GM23338 (cell line): Measurements from ENCODE around the gene MRM2. TPM values are rescaled to one million over a fixed set of nuclear protein-coding genes. Genes with fewer than 3 reads are reported as not detected.

ENCODE experiments used
- ATAC-seq: fragments of 200-7000 bp; cut with Tn5 transposase; 3 replicates; pipeline ENCODE4 v1.9.1; 2020
- DNase-seq: peaks from one replicate; pipeline ENCODE4 v3.0.0-alpha.2; 2015; ENCODE audit warnings: low spot score
- H2AFZ ChIP-seq: fragments of 200-600 bp; sonication (generic); 2 replicates; pipeline ENCODE4 v1.8.0; 2016; ENCODE audit warnings: antibody characterized with exemption, mild to moderate bottlenecking, moderate library complexity
- H3F3A ChIP-seq: fragments of 200-600 bp; sonication (generic); replicated peaks from 2 replicates; pipeline ENCODE4 v1.8.0; 2017; ENCODE audit warnings: antibody characterized with exemption, mixed run types, low read depth
- H3K27ac ChIP-seq: fragments of 200-600 bp; sonication (generic); 2 replicates; pipeline ENCODE4 v1.6.1; 2016; ENCODE audit warnings: low read depth
- H3K27me3 ChIP-seq: fragments of 200-600 bp; sonication (generic); 2 replicates; pipeline ENCODE4 v1.8.0; 2016; ENCODE audit warnings: mild to moderate bottlenecking, mixed run types, moderate library complexity; ENCODE audit not compliant: insufficient read depth
- H3K36me3 ChIP-seq: fragments of 200-600 bp; sonication (generic); 2 replicates; pipeline ENCODE4 v1.8.0; 2016; ENCODE audit warnings: mild to moderate bottlenecking; ENCODE audit not compliant: insufficient read depth
- H3K4me1 ChIP-seq: fragments of 200-600 bp; sonication (generic); 2 replicates; pipeline ENCODE4 v1.8.0; 2016; ENCODE audit warnings: mild to moderate bottlenecking, moderate library complexity; ENCODE audit not compliant: insufficient read depth
- H3K4me2 ChIP-seq: fragments of 200-600 bp; sonication (generic); 2 replicates; pipeline ENCODE4 v1.7.1; 2017; ENCODE audit warnings: mixed run types
- H3K4me3 ChIP-seq: fragments of 200-600 bp; sonication (generic); 2 replicates; pipeline ENCODE4 v1.6.1; 2016; ENCODE audit warnings: mixed run types
- H3K79me2 ChIP-seq: fragments of 200-600 bp; sonication (generic); replicated peaks from 2 replicates; pipeline ENCODE4 v1.8.0; 2017; ENCODE audit warnings: mild to moderate bottlenecking; ENCODE audit not compliant: insufficient read depth
- H3K9me2 ChIP-seq: fragments of 200-600 bp; sonication (generic); 2 replicates; pipeline ENCODE4 v1.8.0; 2017; ENCODE audit not compliant: insufficient read depth
- H4K20me1 ChIP-seq: fragments of 200-600 bp; sonication (generic); replicated peaks from 2 replicates; pipeline ENCODE4 v1.8.0; 2017; ENCODE audit warnings: mild to moderate bottlenecking; ENCODE audit not compliant: insufficient read depth
- H3K27ac Mint-ChIP-seq: 2 replicates; pipeline ENCODE4 v1.8.0; 2020; ENCODE audit warnings: inconsistent platforms, mild to moderate bottlenecking, moderate library complexity, mixed read lengths
- H3K27me3 Mint-ChIP-seq: 3 replicates; pipeline ENCODE4 v1.8.0; 2022; ENCODE audit warnings: low read depth, mild to moderate bottlenecking, moderate library complexity, mixed read lengths, inconsistent platforms; ENCODE audit not compliant: insufficient read depth, poor library complexity
- H3K36me3 Mint-ChIP-seq: 3 replicates; pipeline ENCODE4 v1.8.0; 2021; ENCODE audit warnings: low read depth, mild to moderate bottlenecking, inconsistent platforms, moderate library complexity, mixed read lengths
- H3K4me1 Mint-ChIP-seq: 3 replicates; pipeline ENCODE4 v1.8.0; 2020; ENCODE audit warnings: mild to moderate bottlenecking, inconsistent platforms, mixed read lengths
- H3K4me3 Mint-ChIP-seq: 3 replicates; pipeline ENCODE4 v1.8.0; 2021; ENCODE audit warnings: moderate library complexity, mild to moderate bottlenecking, inconsistent platforms, mixed read lengths
- H3K9me3 Mint-ChIP-seq: 3 replicates; pipeline ENCODE4 v1.8.0; 2020; ENCODE audit warnings: moderate library complexity, mild to moderate bottlenecking, inconsistent platforms, mixed read lengths
- CREB1 ChIP-seq: fragments of 250-450 bp; sonication (Bioruptor Pico); IDR thresholded peaks from 2 replicates; pipeline ENCODE4 v1.5.0; 2020; ENCODE audit warnings: low read depth, mild to moderate bottlenecking, moderate library complexity
- CTCF ChIP-seq, 2 experiments: fragments of 200-600 bp in 1 of 2; sonication (generic) in 1 of 2; conservative IDR thresholded peaks; 2 replicates each; pipeline versions ENCODE4 v1.5.1 to v1.6.1; 2016 to 2017; ENCODE audit warnings: antibody characterized with exemption in 2 of 2, low read depth in 2 of 2, mild to moderate bottlenecking in 2 of 2, moderate library complexity in 1 of 2
- ETS1 ChIP-seq: IDR thresholded peaks from 2 replicates; pipeline ENCODE4 v1.6.1; 2016; ENCODE audit warnings: antibody characterized with exemption
- EZH2 ChIP-seq: fragments of 200-600 bp; sonication (generic); IDR thresholded peaks from one replicate; pipeline ENCODE4 v1.8.0; 2017; ENCODE audit warnings: antibody characterized with exemption, mild to moderate bottlenecking, low read depth; ENCODE audit not compliant: unreplicated experiment
- EZH2phosphoT487 ChIP-seq: fragments of 200-600 bp; sonication (generic); IDR thresholded peaks from one replicate; pipeline ENCODE4 v1.8.1; 2018; ENCODE audit warnings: antibody characterized with exemption; ENCODE audit not compliant: unreplicated experiment
- JUNB ChIP-seq: IDR thresholded peaks from one replicate; pipeline ENCODE4 v1.6.1; 2016; ENCODE audit warnings: antibody characterized with exemption; ENCODE audit not compliant: unreplicated experiment
- NANOG ChIP-seq: IDR thresholded peaks from 2 replicates; pipeline ENCODE4 v1.6.1; 2016; ENCODE audit warnings: antibody characterized with exemption, borderline replicate concordance
- POLR2AphosphoS5 ChIP-seq: IDR thresholded peaks from 2 replicates; pipeline ENCODE4 v1.6.1; 2016; ENCODE audit warnings: antibody characterized with exemption, low read depth
- REST ChIP-seq: IDR thresholded peaks from one replicate; pipeline ENCODE4 v1.6.1; 2018; ENCODE audit warnings: antibody characterized with exemption; ENCODE audit not compliant: unreplicated experiment
- STAT1 ChIP-seq: IDR thresholded peaks from one replicate; pipeline ENCODE4 v1.6.1; 2016; ENCODE audit warnings: antibody characterized with exemption; ENCODE audit not compliant: unreplicated experiment
- ZNF114 ChIP-seq: fragments of 250-450 bp; sonication (Bioruptor Pico); IDR thresholded peaks from 2 replicates; pipeline ENCODE4 v1.5.0; 2020; ENCODE audit warnings: mild to moderate bottlenecking, moderate library complexity
- ZNF331 ChIP-seq: fragments of 250-450 bp; sonication (Bioruptor Pico); IDR thresholded peaks from 2 replicates; pipeline ENCODE4 v1.5.0; 2020; ENCODE audit warnings: low read depth, mild to moderate bottlenecking, moderate library complexity
- polyA plus RNA-seq: library from polyadenylated mRNA; unstranded; fragments of >200 nt; fragmentation: Nextera tagmentation; extraction: Ambion mirVana; gene quantifications from 2 replicates; pipeline ENCODE4 v1.2.1, GENCODE V29; 2016
- total RNA-seq: library from RNA; depleted of rRNA; stranded (reverse); fragments of >200 nt; shearing (Covaris generic); gene quantifications from 2 replicates; pipeline ENCODE4 v1.2.3, GENCODE V29; 2014

MRM2 gene
- total and polyA plus RNA-seq, 2 experiments from 2014 or later: 30.0 to 37.8 TPM

DNA sequence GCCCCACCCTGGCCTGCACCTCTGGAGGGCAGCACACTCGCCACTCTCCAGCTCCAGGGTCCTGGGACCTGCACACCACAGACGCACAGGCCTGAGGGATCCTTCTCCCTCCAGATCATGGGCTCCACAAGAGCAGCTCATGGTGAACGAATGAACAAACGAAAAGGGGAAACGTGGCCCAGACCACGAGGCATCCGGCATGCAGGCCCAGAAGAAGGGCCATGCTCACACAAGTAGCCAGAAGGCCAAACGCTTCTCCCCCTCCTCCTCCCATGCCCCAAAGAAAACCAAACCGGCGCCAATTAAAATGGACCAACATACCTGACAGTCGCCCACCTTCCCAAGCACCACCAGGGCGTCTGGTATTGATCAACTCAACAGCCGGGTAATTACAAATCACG is 39.6 kb downstream of the MRM2 start:
- Histone ChIP-seq H3K4me2 (no peak overlapping the region), H3K36me3 (no peaks in the 10 kb centered on the region; the same call in 1 of the 2 replicates), H3K27ac (no peak overlapping the region), H3K4me1 (no peaks in the 10 kb centered on the region), H3K9me2 (no peaks in the 10 kb centered on the region), H3K79me2 (peaks cover 14% of the 10 kb centered on the region; the same call in 1 of the 2 replicates), H3K4me3 (no peak overlapping the region), H2AFZ (no peak overlapping the region), H4K20me1 (peaks cover 6% of the 10 kb centered on the region; the same call in 1 of the 2 replicates), H3K27me3 (no peaks in the 10 kb centered on the region), H3F3A (no peaks in the 10 kb centered on the region)
- Mint-ChIP-seq H3K9me3 (no peaks in the 10 kb centered on the region), H3K36me3 (peaks cover 34% of the 10 kb centered on the region), H3K4me3 (no peak overlapping the region), H3K4me1 (no peaks in the 10 kb centered on the region; the same call in 2 of the 3 replicates), H3K27ac (no peak overlapping the region), H3K27me3 (peaks cover 10% of the 10 kb centered on the region)
- peak; percentile 23 for DNase-seq
- ATAC-seq: peak; percentile 67
- TF ChIP-seq CTCF (conservative IDR thresholded peaks at IDR 0.05; ENCODE audit: low read depth in 2 of 2): peak in 1 of 2 experiments; percentile 29; a peak in 1 of 4 replicates
- TF ChIP-seq STAT1: no peak

- H3K9me3 Mint-ChIP-seq: no peaks in the 10 kb centered on the region
- Histone ChIP-seq H4K20me1 (peaks cover 6% of the 10 kb centered on the region; the same call in 1 of the 2 replicates), H3F3A (no peaks in the 10 kb centered on the region), H2AFZ (no peak overlapping the region), H3K36me3 (no peaks in the 10 kb centered on the region), H3K9me2 (no peaks in the 10 kb centered on the region), H3K79me2 (peaks cover 14% of the 10 kb centered on the region; the same call in 1 of the 2 replicates), H3K4me2 (no peak overlapping the region), H3K27ac (no peak overlapping the region), H3K27me3 (no peaks in the 10 kb centered on the region), H3K4me1 (no peaks in the 10 kb centered on the region), H3K4me3 (no peak overlapping the region)
- H3K27me3 Mint-ChIP-seq: peaks cover 10% of the 10 kb centered on the region
- ATAC-seq (no peak), DNase-seq (no peak)
- peaks cover 34% of the 10 kb centered on the region for H3K36me3 Mint-ChIP-seq
- H3K4me3 Mint-ChIP-seq: no peak overlapping the region
- H3K27ac Mint-ChIP-seq: no peak overlapping the region
- H3K4me1 Mint-ChIP-seq: no peaks in the 10 kb centered on the region; the same call in 2 of the 3 replicates
- no peak for TF ChIP-seq EZH2
- TF ChIP-seq NANOG: no peak
- TF ChIP-seq ZNF331 (CRISPR knock-in tag): no peak
- TF ChIP-seq JUNB: no peak
- TF ChIP-seq ETS1: no peak
- no peak for TF ChIP-seq CREB1 (CRISPR knock-in tag)
- no peak for TF ChIP-seq EZH2phosphoT487
- no peak for TF ChIP-seq POLR2AphosphoS5
- TF ChIP-seq CTCF (conservative IDR thresholded peaks at IDR 0.05; ENCODE audit: low read depth in 2 of 2): no peak
- no peak for TF ChIP-seq ZNF114 (CRISPR knock-in tag)
- TF ChIP-seq STAT1: no peak
- TF ChIP-seq REST: no peak
These were observed 40.2 kb downstream of the MRM2 start for GRCh38 chr7:2201686-2202360.
